ENCODE measurements around the gene FHL5. TPM values are rescaled to one million over a fixed set of nuclear protein-coding genes. Genes with fewer than 3 reads are reported as not detected.

The FHL5 gene
- total and polyA plus RNA-seq, 10 donors, result 1.6 to 9.6 (median 2.9) TPM

DNA sequence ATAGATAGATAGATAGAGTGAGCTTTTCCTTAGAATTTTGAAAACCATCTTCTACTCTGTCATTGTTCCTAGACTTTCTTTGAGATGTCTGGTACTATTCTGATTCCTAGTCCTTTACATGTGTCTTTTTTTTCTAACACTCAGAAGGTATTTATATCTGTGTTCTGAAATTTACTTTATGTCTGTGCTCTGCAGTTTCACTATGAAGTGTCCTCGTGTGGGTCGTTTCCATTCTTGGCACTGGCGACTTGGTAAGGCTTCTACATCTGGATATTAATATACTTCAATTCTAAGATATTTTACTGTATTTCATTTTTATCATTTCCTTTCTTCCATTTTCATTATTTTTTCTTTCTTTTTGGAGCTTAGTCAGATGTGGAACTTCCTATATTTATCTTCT is 87.0 kb downstream of the FHL5 start:
- no peaks in the 10 kb centered on the region for H3K9me3 ChIP-seq
- no peak for TF ChIP-seq POLR2AphosphoS5 (IDR thresholded peaks at IDR 0.05)
- no peak for TF ChIP-seq POLR2A (IDR thresholded peaks at IDR 0.05)
- TF ChIP-seq, protein P1, sequence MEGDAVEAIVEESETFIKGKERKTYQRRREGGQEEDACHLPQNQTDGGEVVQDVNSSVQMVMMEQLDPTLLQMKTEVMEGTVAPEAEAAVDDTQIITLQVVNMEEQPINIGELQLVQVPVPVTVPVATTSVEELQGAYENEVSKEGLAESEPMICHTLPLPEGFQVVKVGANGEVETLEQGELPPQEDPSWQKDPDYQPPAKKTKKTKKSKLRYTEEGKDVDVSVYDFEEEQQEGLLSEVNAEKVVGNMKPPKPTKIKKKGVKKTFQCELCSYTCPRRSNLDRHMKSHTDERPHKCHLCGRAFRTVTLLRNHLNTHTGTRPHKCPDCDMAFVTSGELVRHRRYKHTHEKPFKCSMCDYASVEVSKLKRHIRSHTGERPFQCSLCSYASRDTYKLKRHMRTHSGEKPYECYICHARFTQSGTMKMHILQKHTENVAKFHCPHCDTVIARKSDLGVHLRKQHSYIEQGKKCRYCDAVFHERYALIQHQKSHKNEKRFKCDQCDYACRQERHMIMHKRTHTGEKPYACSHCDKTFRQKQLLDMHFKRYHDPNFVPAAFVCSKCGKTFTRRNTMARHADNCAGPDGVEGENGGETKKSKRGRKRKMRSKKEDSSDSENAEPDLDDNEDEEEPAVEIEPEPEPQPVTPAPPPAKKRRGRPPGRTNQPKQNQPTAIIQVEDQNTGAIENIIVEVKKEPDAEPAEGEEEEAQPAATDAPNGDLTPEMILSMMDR (IDR thresholded peaks at IDR 0.05 in 8 of 11, conservative IDR thresholded peaks at IDR 0.05 in 3 of 11), result no peak
- no peak overlapping the region for H3K4me3 ChIP-seq
- H3K4me1 ChIP-seq, result no peaks in the 10 kb centered on the region
- DNase-seq, result no peak
- peaks cover 0 to 14% (median 0%) of the 10 kb centered on the region in 7 donors for H3K27me3 ChIP-seq (replicated peaks in 1 of 7)
- 56 to 71% (median 67%) methylated on average over 3 of the region's 3 CpGs for WGBS, 5 donors
- intact Hi-C loops (cut with DNase I; ENCODE audit: low total_unique reads), result no loop called here
- no peak overlapping the region for H3K27ac ChIP-seq
- H3K36me3 ChIP-seq, result no peaks in the 10 kb centered on the region

DNA sequence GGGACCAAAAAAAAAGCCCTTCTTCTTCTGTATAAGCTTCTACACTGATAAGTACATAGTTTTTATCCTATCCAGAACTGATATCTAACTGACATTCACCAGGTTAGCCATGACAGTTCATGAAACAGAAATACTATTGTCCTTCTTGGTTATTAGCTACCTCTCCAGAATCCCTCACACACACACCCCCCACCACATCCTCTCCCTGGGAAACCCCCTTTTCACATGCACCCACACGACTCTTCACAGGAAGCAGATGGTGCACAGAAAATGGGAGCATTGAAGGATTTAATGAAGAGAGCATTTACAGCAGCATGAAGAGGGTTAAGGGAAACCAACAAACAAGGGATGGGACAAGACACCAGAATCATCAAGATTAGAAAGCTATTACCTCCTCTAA is 88.9 kb downstream of the FHL5 start:
- Histone ChIP-seq H3K36me3 (no peaks in the 10 kb centered on the region), H3K27ac (no peak overlapping the region), H3K4me3 (no peak overlapping the region), H3K27me3 (replicated peaks in 1 of 7) (peaks cover 0 to 14% (median 0%) of the 10 kb centered on the region in 7 donors), H3K4me1 (no peaks in the 10 kb centered on the region), H3K9me3 (no peaks in the 10 kb centered on the region)
- DNase-seq, result no peak
- WGBS, 5 donors, result 0 to 10% (median 5%) methylated on average over 1 of the region's 1 CpG
- intact Hi-C loops (cut with DNase I; ENCODE audit: low total_unique reads), result no loop called here
- TF ChIP-seq, protein P1 (IDR thresholded peaks at IDR 0.05 in 8 of 11, conservative IDR thresholded peaks at IDR 0.05 in 3 of 11), result no peak
- TF ChIP-seq POLR2A (IDR thresholded peaks at IDR 0.05) (no peak), POLR2AphosphoS5 (IDR thresholded peaks at IDR 0.05) (no peak)

DNA sequence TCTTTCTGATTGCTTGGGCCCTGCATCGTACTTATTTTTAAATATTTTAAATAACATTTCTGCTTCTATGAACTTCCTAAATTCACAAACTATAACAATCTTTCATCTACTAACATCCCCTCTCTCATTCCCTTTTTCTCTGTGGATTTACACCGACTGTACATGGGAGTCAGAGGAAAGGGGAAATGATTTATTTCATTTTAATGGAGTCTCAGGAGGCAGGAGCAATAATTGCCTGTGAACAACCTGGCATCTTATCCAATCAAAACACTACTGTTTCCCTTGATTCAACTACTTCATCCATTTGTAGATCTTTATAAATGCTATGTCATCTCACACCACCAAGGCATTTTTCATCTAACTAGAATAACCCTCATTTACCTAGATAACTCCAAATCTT is 89.6 kb downstream of the FHL5 start:
- no peak for DNase-seq
- Histone ChIP-seq H3K27ac (no peak overlapping the region), H3K4me3 (no peak overlapping the region), H3K36me3 (no peaks in the 10 kb centered on the region), H3K4me1 (no peaks in the 10 kb centered on the region), H3K27me3 (replicated peaks in 1 of 7) (peaks cover 0 to 18% (median 0%) of the 10 kb centered on the region in 7 donors), H3K9me3 (no peaks in the 10 kb centered on the region)
- TF ChIP-seq, protein P1 (IDR thresholded peaks at IDR 0.05 in 8 of 11, conservative IDR thresholded peaks at IDR 0.05 in 3 of 11), result no peak
- TF ChIP-seq POLR2A (IDR thresholded peaks at IDR 0.05) (no peak), POLR2AphosphoS5 (IDR thresholded peaks at IDR 0.05) (no peak)
- intact Hi-C loops (cut with DNase I; ENCODE audit: low total_unique reads), result no loop called here
- WGBS, 5 donors, result 62 to 87% (median 84%) methylated on average over 2 of the region's 2 CpGs

DNA sequence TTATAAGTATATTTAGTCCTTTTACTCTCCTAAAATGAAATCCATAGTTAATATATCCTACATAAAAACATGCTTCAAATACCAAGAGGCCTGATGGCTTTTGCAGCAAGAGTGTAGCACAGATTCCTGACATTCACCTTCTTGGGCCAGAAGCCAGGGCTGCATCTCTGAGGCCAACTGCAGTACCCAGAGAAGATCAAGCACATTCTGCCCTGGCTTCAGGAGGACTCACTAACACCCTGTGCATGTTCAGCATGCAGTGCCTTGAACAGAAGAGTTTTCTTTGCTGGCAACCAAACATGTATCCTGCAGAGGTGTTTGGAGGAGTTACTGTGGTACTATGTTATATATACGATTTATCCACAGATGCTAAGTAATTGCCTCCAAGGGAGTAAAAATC is 90.3 kb downstream of the FHL5 start:
- Histone ChIP-seq H3K36me3 (no peaks in the 10 kb centered on the region), H3K4me3 (no peak overlapping the region), H3K9me3 (no peaks in the 10 kb centered on the region), H3K27ac (no peak overlapping the region), H3K27me3 (replicated peaks in 1 of 7) (peaks cover 0 to 23% (median 0%) of the 10 kb centered on the region in 7 donors), H3K4me1 (no peaks in the 10 kb centered on the region)
- TF ChIP-seq POLR2AphosphoS5 (IDR thresholded peaks at IDR 0.05) (no peak), POLR2A (IDR thresholded peaks at IDR 0.05) (no peak)
- TF ChIP-seq, protein P1 (IDR thresholded peaks at IDR 0.05 in 8 of 11, conservative IDR thresholded peaks at IDR 0.05 in 3 of 11), result no peak
- no peak for DNase-seq
- 89 to 97% (median 95%) methylated on average over 1 of the region's 1 CpG for WGBS, 5 donors
- intact Hi-C loops (cut with DNase I; ENCODE audit: low total_unique reads), result no loop called here

All from spleen (tissue), 11 donors.